D721Med (cell line): ENCODE results near the gene PRADC1.
A peak's percentile ranks its signal among the peaks of the same experiment; 100 is the strongest.
"Not testable (repeated sequence)": the region's sequence is repeated elsewhere in the genome, so short reads cannot be mapped to it uniquely, and the experiment has no call there.

ENCODE experiments used
- DNase-seq: peaks from one replicate; pipeline ENCODE4 v3.0.0; 2011; ENCODE audit warnings: low spot score; ENCODE audit not compliant: insufficient read length
- FAIRE-seq: peaks from 2 replicates; lab custom pipeline; 2011; peaks lifted over from hg19 to GRCh38; lab: Jason Lieb, UNC
- CTCF ChIP-seq: IDR thresholded peaks from 2 replicates; pipeline ENCODE4 v1.5.1; 2012; ENCODE audit warnings: mild to moderate bottlenecking, control low read depth; ENCODE audit not compliant: insufficient read depth; ENCODE audit errors: missing control alignments

PRADC1 gene

DNA sequence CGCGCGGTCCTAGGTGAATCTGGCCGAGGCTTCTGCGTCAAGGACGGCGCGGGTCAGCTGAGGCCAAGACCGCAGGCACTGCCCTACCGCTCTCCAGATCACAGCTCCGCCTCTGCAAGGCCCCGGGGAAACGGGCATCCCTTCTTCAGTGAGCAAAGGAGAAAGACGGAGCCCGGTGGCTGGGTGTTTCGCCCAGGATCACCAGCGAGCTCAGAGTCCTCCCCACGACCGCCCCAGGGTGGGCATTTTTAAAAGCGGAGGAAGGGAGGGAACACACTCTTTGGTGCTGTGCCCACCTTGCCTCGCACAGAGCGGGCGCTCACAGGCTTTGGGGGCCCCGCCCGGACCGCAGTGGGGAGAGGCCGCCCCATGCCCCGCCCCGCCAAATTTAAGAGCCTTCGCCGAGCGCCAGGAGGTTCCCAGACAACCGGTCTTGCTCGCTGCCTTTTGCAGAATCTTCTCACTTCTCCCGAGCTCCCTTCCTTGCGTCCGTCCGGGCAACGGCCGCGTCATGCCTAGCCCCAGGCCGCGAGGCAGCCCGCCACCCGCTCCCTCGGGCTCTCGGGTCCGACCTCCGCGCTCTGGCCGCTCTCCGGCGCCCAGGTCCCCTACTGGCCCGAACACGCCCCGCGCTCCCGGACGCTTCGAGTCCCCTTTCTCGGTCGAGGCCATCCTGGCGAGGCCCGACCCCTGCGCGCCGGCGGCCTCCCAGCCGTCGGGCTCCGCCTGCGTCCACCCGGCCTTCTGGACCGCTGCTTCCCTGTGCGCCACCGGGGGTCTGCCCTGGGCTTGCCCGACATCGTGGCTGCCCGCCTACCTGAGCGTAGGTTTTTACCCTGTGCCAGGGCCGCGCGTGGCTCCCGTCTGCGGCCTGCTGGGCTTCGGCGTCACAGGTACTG lies 30.6 kb downstream of the PRADC1 start, which contains the start of gene NOTO:
Gene NOTO (plus strand): TSS at position 419 of the 899 bp plus-strand sequence. CDS start 93 bp downstream, at position 512.
- TF ChIP-seq CTCF = no peak
- DNase-seq (no peak), FAIRE-seq (no peak)

GRCh38 chr2:73200281-73200680 lies 32.8 kb downstream of the PRADC1 start:
- not testable (repeated sequence) for DNase-seq, FAIRE-seq

GRCh38 chr2:73197579-73197978 lies 35.5 kb downstream of the PRADC1 start:
- TF ChIP-seq CTCF = no peak
- no peak for FAIRE-seq
- DNase-seq = no peak

DNA sequence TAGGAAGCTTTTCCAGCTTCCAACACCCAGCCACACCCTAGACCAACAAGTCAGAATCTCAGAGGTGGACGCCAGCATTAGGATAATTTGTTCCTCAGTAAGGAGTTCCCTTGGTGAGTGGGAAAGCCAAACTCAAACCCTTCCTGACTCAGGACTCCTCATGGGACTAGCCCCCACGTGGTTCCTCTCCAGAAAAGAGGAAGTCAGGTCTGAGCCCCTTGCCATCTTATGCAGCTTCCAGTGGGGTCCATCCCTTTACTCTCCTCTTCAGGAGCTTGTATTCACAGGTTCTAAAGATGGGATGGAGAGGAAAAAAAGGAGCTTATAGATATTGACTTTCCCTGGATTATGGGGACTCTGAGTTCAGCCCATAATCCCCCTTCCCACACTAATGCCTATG lies 45.5 kb downstream of the PRADC1 start:
- TF ChIP-seq CTCF = no peak
- FAIRE-seq = no peak
- DNase-seq = peak; percentile 41

GRCh38 chr2:73185965-73186364 lies 47.1 kb downstream of the PRADC1 start:
- DNase-seq (no peak), FAIRE-seq (no peak)
- no peak for TF ChIP-seq CTCF
